A673 (cell line): ENCODE results near the gene DNAAF8.

Source experiments
- EZH2 ChIP-seq: fragments of 200-600 bp; sonication (generic); IDR thresholded peaks from 2 replicates; pipeline ENCODE4 v1.6.1; 2017; ENCODE audit warnings: borderline replicate concordance, low read depth, mild to moderate bottlenecking, mixed read lengths, antibody characterized with exemption, low read length; ENCODE audit not compliant: poor library complexity, severe bottlenecking
- TF ChIP-seq, protein P1 (sequence below): fragments of 300-800, 200-600 bp; sonication (generic); conservative IDR thresholded peaks from 2 replicates; pipeline ENCODE4 v1.5.1; 2017; ENCODE audit warnings: low read depth, mild to moderate bottlenecking, antibody characterized with exemption, low read length, moderate library complexity, mixed read lengths

DNA sequence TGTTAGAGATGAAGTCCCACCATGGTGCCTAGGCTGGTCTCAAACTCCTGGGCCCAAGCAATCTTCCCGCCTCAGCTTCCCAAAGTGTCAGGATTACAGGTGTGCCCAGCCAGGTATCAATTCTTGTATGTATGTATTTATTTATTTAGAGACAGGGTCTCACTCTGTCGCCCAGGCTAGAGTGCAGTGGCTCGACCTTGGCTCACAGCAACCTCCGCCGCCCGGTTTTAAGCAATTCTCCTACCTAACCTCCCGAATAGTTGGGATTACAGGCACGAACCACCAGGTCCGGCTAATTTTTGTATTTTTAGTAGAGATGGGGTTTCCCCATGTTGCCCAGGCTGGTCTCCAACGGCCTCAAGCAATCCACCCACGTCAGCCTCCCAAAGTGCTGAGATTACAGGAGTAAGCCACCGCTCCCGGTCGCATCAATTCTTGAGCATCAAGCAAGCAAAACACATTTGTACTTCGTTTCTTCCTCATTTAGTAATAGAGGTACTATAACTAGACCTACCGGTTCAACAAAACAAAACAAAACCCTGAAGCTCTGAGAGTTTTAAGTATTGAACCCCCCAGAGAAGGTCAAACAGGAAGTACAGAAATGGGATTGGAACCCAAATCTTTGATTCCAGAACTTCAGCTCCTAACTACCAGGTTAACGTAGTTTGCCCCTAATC lies 33.7 kb downstream of the DNAAF8 start:
- TF ChIP-seq, protein P1, sequence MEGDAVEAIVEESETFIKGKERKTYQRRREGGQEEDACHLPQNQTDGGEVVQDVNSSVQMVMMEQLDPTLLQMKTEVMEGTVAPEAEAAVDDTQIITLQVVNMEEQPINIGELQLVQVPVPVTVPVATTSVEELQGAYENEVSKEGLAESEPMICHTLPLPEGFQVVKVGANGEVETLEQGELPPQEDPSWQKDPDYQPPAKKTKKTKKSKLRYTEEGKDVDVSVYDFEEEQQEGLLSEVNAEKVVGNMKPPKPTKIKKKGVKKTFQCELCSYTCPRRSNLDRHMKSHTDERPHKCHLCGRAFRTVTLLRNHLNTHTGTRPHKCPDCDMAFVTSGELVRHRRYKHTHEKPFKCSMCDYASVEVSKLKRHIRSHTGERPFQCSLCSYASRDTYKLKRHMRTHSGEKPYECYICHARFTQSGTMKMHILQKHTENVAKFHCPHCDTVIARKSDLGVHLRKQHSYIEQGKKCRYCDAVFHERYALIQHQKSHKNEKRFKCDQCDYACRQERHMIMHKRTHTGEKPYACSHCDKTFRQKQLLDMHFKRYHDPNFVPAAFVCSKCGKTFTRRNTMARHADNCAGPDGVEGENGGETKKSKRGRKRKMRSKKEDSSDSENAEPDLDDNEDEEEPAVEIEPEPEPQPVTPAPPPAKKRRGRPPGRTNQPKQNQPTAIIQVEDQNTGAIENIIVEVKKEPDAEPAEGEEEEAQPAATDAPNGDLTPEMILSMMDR, result no peak
- no peak for TF ChIP-seq EZH2
